ENCODE results near the gene NINJ1.

DNA sequence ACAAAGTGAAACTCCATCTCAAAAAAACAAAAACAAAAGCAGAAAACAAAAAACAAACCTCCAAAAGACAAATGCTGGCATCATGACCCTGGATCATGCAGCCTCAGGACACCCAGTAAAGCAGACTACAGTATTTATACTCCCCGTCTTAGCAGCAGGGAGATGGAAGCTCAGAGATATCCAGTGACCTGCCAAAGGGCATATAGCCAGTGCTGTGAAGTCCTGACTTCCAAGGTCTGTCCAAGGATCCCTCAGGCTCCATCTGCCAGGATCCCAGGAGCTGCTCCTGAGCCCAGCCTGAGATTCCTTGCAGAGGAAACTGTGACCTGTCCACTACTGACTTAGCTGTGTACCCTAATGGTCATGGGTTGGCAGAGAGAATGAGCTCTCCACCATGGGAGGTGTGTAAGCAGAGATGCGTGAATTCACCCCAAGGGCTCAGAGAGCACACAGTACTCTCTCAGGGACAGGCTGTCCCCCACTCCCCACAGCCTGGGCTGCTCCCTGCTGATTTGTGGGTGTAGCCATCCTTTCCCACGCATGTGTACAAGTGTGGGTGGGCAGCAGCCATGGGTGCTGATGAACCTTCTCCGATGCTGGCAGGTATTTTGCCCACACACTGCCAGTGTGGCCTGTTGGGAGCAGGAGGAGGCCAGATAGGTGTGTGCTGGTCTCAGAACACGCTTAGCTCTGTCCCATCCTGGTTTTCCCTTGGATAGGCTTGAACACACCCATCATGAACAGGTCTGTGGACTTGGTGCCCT, 47.8 kb upstream of the NINJ1 start:
- TF ChIP-seq CTCF (IDR thresholded peaks at IDR 0.05) (no peak), POLR2A (IDR thresholded peaks at IDR 0.05) (no peak)
